Dendritic cell treated with granulocyte-macrophage colony-stimulating factor and Interleukin-4, amounts not matched to agents 40 ng/mL and 50 ng/mL, for 4 days (primary cell): Measurements from ENCODE around the gene VGLL4.

Experiments used
- H3K27ac Mint-ChIP-seq: one replicate; pipeline ENCODE4 v1.8.0; 2022; ENCODE audit warnings: mild to moderate bottlenecking, mixed read lengths
- H3K27me3 Mint-ChIP-seq: one replicate; pipeline ENCODE4 v1.8.0; 2022; ENCODE audit warnings: mild to moderate bottlenecking, mixed read lengths
- H3K36me3 Mint-ChIP-seq: one replicate; pipeline ENCODE4 v1.8.0; 2022; ENCODE audit warnings: low read depth, mixed read lengths
- H3K4me1 Mint-ChIP-seq: one replicate; pipeline ENCODE4 v1.8.0; 2022; ENCODE audit warnings: low read depth, mixed read lengths
- H3K4me3 Mint-ChIP-seq: one replicate; pipeline ENCODE4 v1.8.0; 2022; ENCODE audit warnings: mild to moderate bottlenecking, moderate library complexity, mixed read lengths
- H3K9me3 Mint-ChIP-seq: one replicate; pipeline ENCODE4 v1.8.0; 2022; ENCODE audit warnings: mixed read lengths
- intact Hi-C: fragments of 100-400 bp; cut with micrococcal nuclease; formaldehyde crosslinking; loops from one replicate; pipeline ENCODE4 v1.15.0; 2022

Gene VGLL4

GRCh38 chr3:11552289-11553264 lies 91.1 kb downstream of the VGLL4 start:
- Mint-ChIP-seq H3K27ac (peak overlapping the region; percentile 6), H3K4me1 (peaks cover 22% of the 10 kb centered on the region), H3K36me3 (peaks cover 54% of the 10 kb centered on the region), H3K4me3 (no peak overlapping the region), H3K27me3 (no peaks in the 10 kb centered on the region), H3K9me3 (no peaks in the 10 kb centered on the region)
- intact Hi-C loops = no loop called here

GRCh38 chr3:11551036-11551435 lies 92.7 kb downstream of the VGLL4 start:
- Mint-ChIP-seq H3K27ac (peak overlapping the region; percentile 6), H3K27me3 (no peaks in the 10 kb centered on the region), H3K36me3 (peaks cover 39% of the 10 kb centered on the region), H3K4me1 (peaks cover 30% of the 10 kb centered on the region), H3K4me3 (no peak overlapping the region), H3K9me3 (no peaks in the 10 kb centered on the region)
- intact Hi-C loops = no loop called here

GRCh38 chr3:11549580-11550140 lies 94.1 kb downstream of the VGLL4 start:
- Mint-ChIP-seq H3K4me1 (peaks cover 41% of the 10 kb centered on the region), H3K36me3 (peaks cover 38% of the 10 kb centered on the region), H3K27ac (no peak overlapping the region), H3K4me3 (no peak overlapping the region), H3K27me3 (no peaks in the 10 kb centered on the region), H3K9me3 (no peaks in the 10 kb centered on the region)
- intact Hi-C loops = no loop called here

GRCh38 chr3:11548721-11549131 lies 95.0 kb downstream of the VGLL4 start:
- H3K36me3 Mint-ChIP-seq = peaks cover 29% of the 10 kb centered on the region
- no peaks in the 10 kb centered on the region for H3K27me3 Mint-ChIP-seq
- H3K27ac Mint-ChIP-seq = no peak overlapping the region
- H3K9me3 Mint-ChIP-seq = peaks cover 4% of the 10 kb centered on the region
- H3K4me1 Mint-ChIP-seq = peaks cover 50% of the 10 kb centered on the region
- no peak overlapping the region for H3K4me3 Mint-ChIP-seq
- intact Hi-C loops = no loop called here

GRCh38 chr3:11547498-11547897 lies 96.2 kb downstream of the VGLL4 start:
- Mint-ChIP-seq H3K27me3 (no peaks in the 10 kb centered on the region), H3K4me3 (no peak overlapping the region), H3K9me3 (peaks cover 12% of the 10 kb centered on the region), H3K27ac (no peak overlapping the region), H3K4me1 (peaks cover 62% of the 10 kb centered on the region), H3K36me3 (peaks cover 28% of the 10 kb centered on the region)
- intact Hi-C loops = no loop called here

GRCh38 chr3:11546657-11547302 lies 96.9 kb downstream of the VGLL4 start:
- H3K36me3 Mint-ChIP-seq = peaks cover 29% of the 10 kb centered on the region
- intact Hi-C loops = no loop called here
- peaks cover 12% of the 10 kb centered on the region for H3K9me3 Mint-ChIP-seq
- no peak overlapping the region for H3K4me3 Mint-ChIP-seq
- peak overlapping the region; percentile 1 for H3K27ac Mint-ChIP-seq
- no peaks in the 10 kb centered on the region for H3K27me3 Mint-ChIP-seq
- H3K4me1 Mint-ChIP-seq = peaks cover 69% of the 10 kb centered on the region

- intact Hi-C loops = no loop called here
- H3K27ac Mint-ChIP-seq = peak overlapping the region; percentile 67
- no peaks in the 10 kb centered on the region for H3K27me3 Mint-ChIP-seq
- peaks cover 34% of the 10 kb centered on the region for H3K36me3 Mint-ChIP-seq
- peaks cover 67% of the 10 kb centered on the region for H3K4me1 Mint-ChIP-seq
- peaks cover 12% of the 10 kb centered on the region for H3K9me3 Mint-ChIP-seq
- H3K4me3 Mint-ChIP-seq = no peak overlapping the region
Measured at GRCh38 chr3:11545186-11545851, 98.4 kb downstream of the VGLL4 start.

GRCh38 chr3:11544412-11545181 lies 99.1 kb downstream of the VGLL4 start:
- H3K4me1 Mint-ChIP-seq = peaks cover 63% of the 10 kb centered on the region
- intact Hi-C loops = no loop called here
- no peak overlapping the region for H3K4me3 Mint-ChIP-seq
- peak overlapping the region; percentile 67 for H3K27ac Mint-ChIP-seq
- H3K36me3 Mint-ChIP-seq = peaks cover 34% of the 10 kb centered on the region
- peaks cover 12% of the 10 kb centered on the region for H3K9me3 Mint-ChIP-seq
- no peaks in the 10 kb centered on the region for H3K27me3 Mint-ChIP-seq

GRCh38 chr3:11543948-11544387 lies 99.7 kb downstream of the VGLL4 start:
- Mint-ChIP-seq H3K27ac (no peak overlapping the region), H3K36me3 (peaks cover 34% of the 10 kb centered on the region), H3K27me3 (no peaks in the 10 kb centered on the region), H3K9me3 (peaks cover 12% of the 10 kb centered on the region), H3K4me1 (peaks cover 66% of the 10 kb centered on the region), H3K4me3 (no peak overlapping the region)
- intact Hi-C loops = no loop called here

GRCh38 chr3:11543141-11543947 lies 100.4 kb downstream of the VGLL4 start:
- H3K27ac Mint-ChIP-seq = peak overlapping the region; percentile 57
- H3K36me3 Mint-ChIP-seq = peaks cover 34% of the 10 kb centered on the region
- no peaks in the 10 kb centered on the region for H3K27me3 Mint-ChIP-seq
- intact Hi-C loops = no loop called here
- H3K4me3 Mint-ChIP-seq = no peak overlapping the region
- H3K9me3 Mint-ChIP-seq = peaks cover 12% of the 10 kb centered on the region
- H3K4me1 Mint-ChIP-seq = peaks cover 63% of the 10 kb centered on the region

GRCh38 chr3:11542551-11542950 lies 101.2 kb downstream of the VGLL4 start:
- Mint-ChIP-seq H3K9me3 (peaks cover 12% of the 10 kb centered on the region), H3K27me3 (no peaks in the 10 kb centered on the region), H3K4me1 (peaks cover 70% of the 10 kb centered on the region), H3K36me3 (peaks cover 34% of the 10 kb centered on the region), H3K4me3 (no peak overlapping the region), H3K27ac (peak overlapping the region; percentile 79)
- intact Hi-C loops = no loop called here

- no peaks in the 10 kb centered on the region for H3K27me3 Mint-ChIP-seq
- intact Hi-C loops = no loop called here
- H3K36me3 Mint-ChIP-seq = peaks cover 36% of the 10 kb centered on the region
- H3K4me3 Mint-ChIP-seq = no peak overlapping the region
- H3K4me1 Mint-ChIP-seq = peaks cover 74% of the 10 kb centered on the region
- H3K9me3 Mint-ChIP-seq = peaks cover 12% of the 10 kb centered on the region
- peak overlapping the region; percentile 79 for H3K27ac Mint-ChIP-seq
Measured at GRCh38 chr3:11541321-11542303, 102.1 kb downstream of the VGLL4 start.
